GM20431 (cell line): ENCODE measurements around the gene FRZB.
"Not testable (repeated sequence)": the region's sequence is repeated elsewhere in the genome, so short reads cannot be mapped to it uniquely, and the experiment has no call there.

ENCODE experiments used
- in situ Hi-C: fragments of 300-500 bp; cut with MseI, MboI; formaldehyde crosslinking; loops from one replicate; pipeline ENCODE4 v1.15.0; 2020; ENCODE audit warnings: low sequenced_read_pairs; ENCODE audit not compliant: unreplicated experiment

Gene FRZB

GRCh38 chr2:182866461-182867406 lies at the start of gene FRZB:
TSS of gene FRZB (minus strand) at chr2:182866637. CDS start at chr2:182866552, 85 bp downstream.
- in situ Hi-C loops: no loop called here

- in situ Hi-C loops: no loop called here
Observed at GRCh38 chr2:182915369-182916326, 49.2 kb upstream of the FRZB start.

- in situ Hi-C loops: no loop called here
Observed at GRCh38 chr2:182914852-182915251, 48.4 kb upstream of the FRZB start.

DNA sequence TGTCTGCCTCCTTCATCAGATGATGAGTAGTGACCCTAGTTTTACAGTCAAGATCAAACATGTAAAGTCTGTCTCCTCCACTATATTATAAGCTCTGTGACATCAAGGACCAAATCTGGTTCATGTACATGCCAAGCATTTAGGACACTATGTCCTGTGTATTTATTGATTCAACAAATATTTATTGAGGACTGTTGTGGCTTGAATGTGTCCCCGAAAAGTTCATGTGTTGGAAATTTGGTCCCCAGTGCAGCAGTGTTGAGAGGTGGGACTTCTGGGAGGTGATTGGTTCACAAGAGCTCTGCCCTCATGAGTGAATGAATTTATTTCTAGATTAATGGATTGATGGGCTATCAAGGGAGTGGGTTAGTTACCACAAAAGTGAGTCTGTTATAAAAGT lies 46.6 kb upstream of the FRZB start:
- in situ Hi-C loops: no loop called here

DNA sequence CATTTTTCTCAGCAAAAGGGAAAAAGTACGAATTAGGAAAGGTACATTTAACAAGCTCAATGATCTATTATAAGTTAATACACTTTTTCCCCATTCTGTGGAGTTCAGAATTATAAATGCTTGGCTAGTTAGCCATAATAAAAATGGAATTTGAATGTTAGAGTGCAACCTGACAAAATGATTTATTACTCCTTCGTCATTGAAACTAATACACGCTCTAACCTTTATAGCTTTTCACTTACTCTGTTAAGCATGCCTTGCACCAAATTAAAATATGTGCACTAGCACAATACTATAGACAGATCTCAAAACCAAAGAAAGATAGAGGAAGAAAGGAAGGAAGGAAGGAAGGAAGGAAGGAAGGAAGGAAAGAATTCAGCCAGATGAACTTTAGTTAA lies 46.1 kb upstream of the FRZB start:
- in situ Hi-C loops: no loop called here

- in situ Hi-C loops: no loop called here
Observed at GRCh38 chr2:182911813-182912517, 45.5 kb upstream of the FRZB start.

GRCh38 chr2:182910965-182911364 lies 44.5 kb upstream of the FRZB start:
- in situ Hi-C loops: no loop called here

DNA sequence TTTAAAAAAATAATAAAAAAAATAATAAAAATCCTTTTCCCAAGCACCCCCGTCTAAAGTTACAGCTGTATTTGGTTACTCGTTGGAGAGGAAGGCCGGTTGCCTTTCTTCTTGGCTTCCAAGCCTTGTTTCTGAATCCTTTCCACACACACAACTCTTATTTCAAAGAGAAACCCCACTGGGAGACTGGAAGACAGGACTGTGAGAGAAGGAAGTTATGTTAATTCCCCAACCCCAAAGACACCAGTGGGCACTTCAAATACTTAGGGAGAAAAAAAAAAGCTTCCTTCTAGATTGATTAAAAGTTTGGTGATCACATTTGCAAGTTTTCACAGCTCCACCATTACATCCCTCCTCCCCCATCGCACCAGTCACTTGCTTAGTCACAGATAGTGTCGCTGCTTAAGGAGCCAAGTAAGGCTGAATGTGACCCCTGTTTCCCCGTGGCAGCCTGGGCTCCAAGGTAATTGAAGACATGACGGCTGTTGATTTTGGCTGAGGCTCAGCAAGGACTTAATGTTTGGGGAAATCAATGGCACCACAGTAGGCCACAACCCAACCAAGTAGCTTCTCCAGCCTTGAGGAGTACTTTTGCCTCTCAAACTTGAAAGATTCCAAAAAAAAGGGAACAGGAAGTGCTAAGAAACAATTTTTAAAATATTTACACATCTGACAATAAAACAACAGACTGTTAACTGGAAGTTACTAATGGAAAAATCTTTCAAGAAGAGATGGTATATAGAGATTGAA lies 40.8 kb upstream of the FRZB start:
- in situ Hi-C loops: no loop called here

DNA sequence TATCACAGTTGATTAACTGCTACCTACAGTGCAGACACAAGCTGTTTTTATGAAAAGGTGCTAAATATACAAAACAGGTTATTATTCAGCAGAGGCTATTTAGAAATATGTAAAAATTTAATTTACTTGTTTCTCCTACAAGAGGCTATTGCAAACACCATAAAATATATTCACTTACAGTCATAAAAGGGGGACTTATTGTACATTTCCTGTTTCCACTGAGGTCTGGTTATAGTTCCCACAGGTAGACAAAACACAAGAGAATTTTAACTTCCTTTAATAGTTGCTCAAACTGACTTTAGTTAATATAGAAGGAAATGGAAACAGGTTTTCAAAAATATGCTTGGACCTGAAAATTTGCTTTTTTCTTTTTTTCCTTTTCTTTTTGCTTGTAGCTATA lies 40.0 kb upstream of the FRZB start:
- in situ Hi-C loops: no loop called here

DNA sequence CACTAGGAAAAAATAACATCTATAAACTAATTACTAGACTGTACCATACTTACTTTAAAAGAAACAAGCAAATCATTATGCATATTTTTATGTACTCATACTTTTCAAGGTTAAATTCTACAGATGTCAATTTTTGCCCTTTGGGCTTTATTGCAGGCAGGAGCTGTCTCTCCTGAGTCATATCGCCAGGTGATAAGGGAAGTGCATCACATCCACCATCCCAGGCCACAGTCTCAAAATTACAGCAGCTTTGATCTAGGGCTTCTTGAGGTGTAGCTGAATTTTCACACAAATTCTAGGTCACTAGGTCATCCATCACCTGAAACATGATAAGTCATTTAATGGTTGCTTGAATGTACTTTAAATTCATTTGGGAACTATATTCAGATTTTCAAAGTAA lies 38.4 kb upstream of the FRZB start:
- in situ Hi-C loops: no loop called here

DNA sequence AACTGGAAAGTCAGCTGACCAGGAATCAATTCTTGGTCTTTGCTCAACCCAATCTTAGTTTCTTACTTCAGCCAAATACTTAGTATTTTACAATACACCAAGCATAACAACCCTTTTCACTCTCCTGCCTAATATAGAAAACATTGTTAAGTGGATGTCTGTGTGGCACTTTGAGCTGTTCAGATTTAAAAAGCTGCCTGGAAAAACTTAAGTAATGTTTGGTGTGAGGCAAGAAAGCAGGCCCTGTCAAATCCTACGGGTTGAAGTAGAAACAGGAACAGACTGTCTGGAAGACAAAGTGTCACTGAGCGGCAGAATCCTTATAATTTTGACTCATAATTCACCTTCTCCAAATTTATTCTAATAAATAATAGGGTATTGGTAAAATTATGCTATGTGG lies 37.1 kb upstream of the FRZB start:
- in situ Hi-C loops: no loop called here

GRCh38 chr2:182901748-182902147 lies 35.3 kb upstream of the FRZB start:
- in situ Hi-C loops: no loop called here

GRCh38 chr2:182898718-182899117 lies 32.3 kb upstream of the FRZB start:
- in situ Hi-C loops: no loop called here

DNA sequence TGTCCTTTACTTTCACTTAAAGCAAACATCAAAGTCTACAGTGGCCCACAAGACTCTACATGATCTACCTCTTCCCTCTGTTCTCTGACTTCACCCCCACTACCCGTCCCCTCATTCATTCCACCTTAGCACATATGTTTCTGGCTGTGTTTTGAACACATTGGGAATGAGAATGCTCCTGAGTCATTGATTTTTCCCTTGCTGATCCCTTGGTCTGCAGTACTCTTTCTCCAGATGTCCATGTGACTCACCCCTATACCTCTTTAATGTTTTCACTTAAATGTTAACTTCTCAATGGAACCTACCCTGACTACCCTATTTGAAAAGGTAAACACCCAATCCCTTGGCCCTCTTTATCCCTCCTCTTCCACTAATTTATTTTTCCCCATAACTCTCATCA lies 30.7 kb upstream of the FRZB start:
- in situ Hi-C loops: no loop called here

DNA sequence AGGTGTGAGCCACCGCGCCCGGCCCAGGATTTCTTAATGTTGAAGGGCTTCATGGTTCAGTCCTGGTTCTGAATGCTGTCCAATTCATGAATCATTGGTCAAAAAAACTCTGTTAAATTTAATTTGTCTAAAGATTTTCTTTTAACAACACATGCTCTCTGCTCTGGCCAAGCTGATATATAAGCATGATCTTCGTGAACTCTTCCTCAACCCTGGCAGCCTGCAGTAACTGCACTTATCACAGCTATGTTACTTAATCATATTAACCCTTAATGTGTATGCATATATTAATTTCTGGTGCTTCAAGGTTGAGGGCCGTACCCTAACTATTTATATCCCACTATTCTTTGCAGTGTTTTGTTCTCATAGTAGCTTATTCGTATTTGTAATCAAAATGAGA lies 29.4 kb upstream of the FRZB start:
- in situ Hi-C loops: no loop called here

DNA sequence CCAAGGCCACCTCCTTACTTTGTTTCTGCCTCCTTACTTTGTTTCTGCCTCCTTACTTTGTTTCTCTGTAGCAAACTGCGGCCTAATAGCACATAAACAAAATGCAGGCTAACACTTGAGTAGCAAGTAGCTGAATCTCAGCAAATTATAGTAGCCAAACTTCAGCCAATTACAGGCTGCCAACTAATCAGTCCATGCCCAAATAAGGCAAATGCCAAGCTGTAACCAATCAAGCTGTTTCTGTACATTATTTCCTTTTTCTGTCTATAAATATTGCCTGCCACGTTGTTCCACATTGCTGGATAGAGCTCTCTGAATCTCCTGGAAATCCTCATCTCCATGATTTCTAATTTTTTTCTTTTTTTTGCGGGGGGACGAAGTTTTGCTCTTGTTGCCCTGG lies 28.7 kb upstream of the FRZB start:
- in situ Hi-C loops: no loop called here

GRCh38 chr2:182894174-182894573 lies 27.7 kb upstream of the FRZB start:
- in situ Hi-C loops: no loop called here

GRCh38 chr2:182893666-182894065 lies 27.2 kb upstream of the FRZB start:
- in situ Hi-C loops: no loop called here

GRCh38 chr2:182893035-182893434 lies 26.6 kb upstream of the FRZB start:
- in situ Hi-C loops: not testable (repeated sequence)

DNA sequence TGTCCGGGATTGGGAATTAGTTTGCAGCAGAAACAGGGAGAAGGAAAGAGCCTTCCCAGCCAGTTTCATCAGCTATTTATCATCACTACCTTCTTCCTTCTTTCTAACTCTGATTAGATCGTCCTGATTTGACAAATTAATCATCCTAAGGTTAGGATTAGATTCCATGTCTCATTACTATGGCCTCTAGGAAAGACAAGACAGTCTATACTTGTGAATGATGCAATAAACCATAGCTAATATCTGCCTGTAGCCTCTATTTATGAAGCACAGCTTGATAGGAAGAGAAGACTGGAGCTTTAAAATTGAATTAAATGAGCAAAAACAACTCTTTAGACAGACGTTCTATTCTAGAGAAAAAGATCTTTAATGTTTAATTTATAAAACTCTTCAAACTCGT lies 25.2 kb upstream of the FRZB start:
- in situ Hi-C loops: no loop called here
